Naive thymus-derived CD4-positive, alpha-beta T cell (primary cell): ENCODE measurements around the gene TP53BP2. TPM values are rescaled to one million over a fixed set of nuclear protein-coding genes. Genes with fewer than 3 reads are reported as not detected.
A peak's percentile ranks its signal among the peaks of the same experiment; 100 is the strongest.

Experiments used
- ATAC-seq: fragments of 150-1000 bp; cut with Tn5 transposase; 2 replicates; pipeline ENCODE4 v1.10.0; 2021; ENCODE audit warnings: mild to moderate bottlenecking, moderate library complexity
- CTCF ChIA-PET: fragments of 350-600 bp; sonication (Branson Sonifier 250); formaldehyde crosslinking; loops from one replicate; lab custom pipeline; 2021; ENCODE audit warnings: antibody characterized with exemption; lab: Charles Lee
- POLR2A ChIA-PET: fragments of 350-600 bp; sonication (Branson Sonifier 250); formaldehyde crosslinking; loops from one replicate; lab custom pipeline; 2021; ENCODE audit warnings: antibody characterized with exemption, inconsistent platforms; lab: Charles Lee
- DNase-seq, 9 donors: peaks; one replicate each; pipeline versions ENCODE4 v3.0.0 to v3.0.0-alpha.2; 2020 to 2022; ENCODE audit warnings: mixed read lengths in 1 of 9
- H3K27ac ChIP-seq: one replicate; pipeline ENCODE4 v1.7.0; 2013; ENCODE audit warnings: mild to moderate bottlenecking, low read depth, low read length, moderate library complexity
- H3K27me3 ChIP-seq, 2 donors: one replicate each; pipeline ENCODE4 v1.7.0; 2013; ENCODE audit warnings: low read length in 2 of 2, mild to moderate bottlenecking in 2 of 2, moderate library complexity in 2 of 2; ENCODE audit not compliant: control insufficient read depth in 2 of 2, insufficient read depth in 2 of 2
- H3K36me3 ChIP-seq, 3 experiments: 1 replicate in 2 of 3; 2 replicates in 1 of 3; pipeline ENCODE4 v1.7.0; 2013; ENCODE audit warnings: low read length in 3 of 3, mild to moderate bottlenecking in 3 of 3, moderate library complexity in 1 of 3; ENCODE audit not compliant: insufficient read depth in 3 of 3, control insufficient read depth in 2 of 3
- H3K4me1 ChIP-seq, 2 donors: one replicate each; pipeline ENCODE4 v1.7.0; 2013; ENCODE audit warnings: low read length in 2 of 2, mild to moderate bottlenecking in 2 of 2, moderate library complexity in 1 of 2; ENCODE audit not compliant: control insufficient read depth in 2 of 2, insufficient read depth in 2 of 2
- H3K4me3 ChIP-seq: 2 replicates; pipeline ENCODE4 v1.7.0; 2013; ENCODE audit warnings: mild to moderate bottlenecking, low read length
- H3K9me3 ChIP-seq, 3 experiments: 1 replicate in 2 of 3; 2 replicates in 1 of 3; pipeline ENCODE4 v1.7.0; 2013; ENCODE audit warnings: low read length in 3 of 3; ENCODE audit not compliant: control insufficient read depth in 2 of 3
- H3K27ac Mint-ChIP-seq, 9 donors: one replicate each; pipeline ENCODE4 v1.8.0; 2020 to 2022; ENCODE audit warnings: mixed read lengths in 9 of 9, mild to moderate bottlenecking in 8 of 9, moderate library complexity in 5 of 9, inconsistent platforms in 2 of 9
- H3K27me3 Mint-ChIP-seq, 5 donors: one replicate each; pipeline ENCODE4 v1.8.0; 2021 to 2022; ENCODE audit warnings: mixed read lengths in 5 of 5, mild to moderate bottlenecking in 1 of 5
- H3K36me3 Mint-ChIP-seq, 5 donors: one replicate each; pipeline ENCODE4 v1.8.0; 2020 to 2022; ENCODE audit warnings: mixed read lengths in 5 of 5, mild to moderate bottlenecking in 3 of 5, inconsistent platforms in 1 of 5
- H3K4me1 Mint-ChIP-seq, 7 donors: one replicate each; pipeline ENCODE4 v1.8.0; 2020 to 2022; ENCODE audit warnings: mixed read lengths in 7 of 7, mild to moderate bottlenecking in 3 of 7, inconsistent platforms in 1 of 7
- H3K4me3 Mint-ChIP-seq, 10 donors: one replicate each; pipeline ENCODE4 v1.8.0; 2020 to 2022; ENCODE audit warnings: mild to moderate bottlenecking in 10 of 10, mixed read lengths in 10 of 10, moderate library complexity in 6 of 10, inconsistent platforms in 2 of 10
- H3K9me3 Mint-ChIP-seq, 11 donors: one replicate each; pipeline ENCODE4 v1.8.0; 2020 to 2022; ENCODE audit warnings: mixed read lengths in 11 of 11, mild to moderate bottlenecking in 4 of 11, inconsistent platforms in 1 of 11, moderate library complexity in 1 of 11
- intact Hi-C, 2 donors: fragments of 100-400 bp; cut with micrococcal nuclease; formaldehyde crosslinking; loops; one replicate each; pipeline ENCODE4 v1.15.1; 2023
- polyA plus RNA-seq, 2 donors: library from polyadenylated mRNA; unstranded; fragments of 300-500 nt; fragmentation: Illumina TruSeq; gene quantifications; one replicate each; pipeline ENCODE4 v1.2.3, GENCODE V29; 2021
- total RNA-seq, 6 experiments: library from RNA in 5 of 6; stranded (reverse) in 5 of 6; gene quantifications; 1 replicate in 5 of 6; 2 replicates in 1 of 6; pipeline ENCODE4 v1.2.3 and lab custom pipeline; 2021 to 2026

Gene TP53BP2
- total and polyA plus RNA-seq, 7 experiments from 2014 or later, result 8.4 to 120 (median 44.2) TPM

GRCh38 chr1:223771814-223772770 is 73.7 kb downstream of the TP53BP2 start:
- ATAC-seq, result no peak

DNA sequence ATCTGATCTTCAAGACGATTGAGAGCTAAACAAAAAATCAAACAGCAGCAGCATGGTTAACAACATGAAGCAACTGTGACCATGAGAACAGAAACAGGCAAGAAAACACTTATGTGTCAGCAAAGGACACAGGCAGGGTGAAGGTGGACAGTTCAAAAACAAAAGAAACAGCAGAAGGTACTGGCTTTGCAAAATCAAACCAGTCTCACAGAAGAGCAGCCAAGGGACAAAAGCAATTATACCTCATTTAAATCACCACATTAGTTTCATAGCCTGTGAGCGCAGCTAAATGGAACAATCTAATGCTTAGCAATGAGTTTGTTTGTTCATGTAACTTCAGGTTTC is 74.3 kb downstream of the TP53BP2 start:
- intact Hi-C loops, result no loop called here
- H3K4me3 Mint-ChIP-seq, result no peak overlapping the region
- H3K4me1 ChIP-seq, result peaks cover 0 to 11% of the 10 kb centered on the region in 2 donors
- no peaks in the 10 kb centered on the region for H3K9me3 Mint-ChIP-seq
- ATAC-seq (no peak), DNase-seq (no peak)
- H3K27ac ChIP-seq, result no peak overlapping the region
- no peaks in the 10 kb centered on the region for H3K9me3 ChIP-seq
- POLR2A ChIA-PET, result interaction anchor here (0.7 kb wide), 1 partner anchor 88 kb away, joined by 3 read pairs; no protein-coding TSS in a partner anchor
- CTCF ChIA-PET, result interaction anchor here (1.0 kb wide), 1 partner anchor 22 kb away, joined by 3 read pairs; no protein-coding TSS in a partner anchor
- no peaks in the 10 kb centered on the region for H3K27me3 Mint-ChIP-seq
- H3K36me3 Mint-ChIP-seq, result peaks cover 11 to 50% (median 30%) of the 10 kb centered on the region in 5 donors
- H3K27ac Mint-ChIP-seq, result peak overlapping the region in 5 of 9 donors; percentile 2 to 40 (median 9)
- no peak overlapping the region for H3K4me3 ChIP-seq
- H3K4me1 Mint-ChIP-seq, result peaks cover 0 to 21% (median 4%) of the 10 kb centered on the region in 7 donors
- H3K36me3 ChIP-seq, result peaks cover 19 to 76% (median 42%) of the 10 kb centered on the region in 3 experiments
- H3K27me3 ChIP-seq, result no peaks in the 10 kb centered on the region

More at GRCh38 chr1:223771814-223772770, 73.7 kb downstream of the TP53BP2 start:
- Mint-ChIP-seq H3K4me3 (no peak overlapping the region), H3K4me1 (peaks cover 0 to 24% (median 4%) of the 10 kb centered on the region in 7 donors), H3K36me3 (peaks cover 11 to 49% (median 30%) of the 10 kb centered on the region in 5 donors), H3K9me3 (no peaks in the 10 kb centered on the region), H3K27me3 (no peaks in the 10 kb centered on the region), H3K27ac (peak overlapping the region in 6 of 9 donors; percentile 2 to 69 (median 42))
- no peaks in the 10 kb centered on the region for H3K9me3 ChIP-seq
- POLR2A ChIA-PET, result no interaction called here
- CTCF ChIA-PET, result interaction anchor here (0.6 to 1.0 kb wide), 2 partner anchors 23 to 51 kb away, joined by 3 read pairs; no protein-coding TSS in a partner anchor
- intact Hi-C loops, result no loop called here
- no peak for DNase-seq
- H3K36me3 ChIP-seq, result peaks cover 19 to 78% (median 42%) of the 10 kb centered on the region in 3 experiments
- H3K27ac ChIP-seq, result peak overlapping the region; percentile 17
- peaks cover 0 to 11% of the 10 kb centered on the region in 2 donors for H3K4me1 ChIP-seq
- H3K4me3 ChIP-seq, result no peak overlapping the region
- H3K27me3 ChIP-seq, result no peaks in the 10 kb centered on the region

GRCh38 chr1:223770621-223771315 is 75.0 kb downstream of the TP53BP2 start:
- Histone ChIP-seq H3K36me3 (peaks cover 19 to 76% (median 41%) of the 10 kb centered on the region in 3 experiments), H3K4me3 (no peak overlapping the region), H3K27ac (no peak overlapping the region), H3K9me3 (no peaks in the 10 kb centered on the region), H3K4me1 (peaks cover 0 to 4% of the 10 kb centered on the region in 2 donors), H3K27me3 (no peaks in the 10 kb centered on the region)
- intact Hi-C loops, result no loop called here
- ChIA-PET CTCF (no interaction called here), POLR2A (interaction anchor here (0.7 kb wide), 1 partner anchor 88 kb away, joined by 3 read pairs; no protein-coding TSS in a partner anchor)
- ATAC-seq (no peak), DNase-seq (no peak)
- Mint-ChIP-seq H3K27me3 (no peaks in the 10 kb centered on the region), H3K4me1 (peaks cover 0 to 15% (median 0%) of the 10 kb centered on the region in 7 donors), H3K36me3 (peaks cover 11 to 50% (median 32%) of the 10 kb centered on the region in 5 donors), H3K9me3 (no peaks in the 10 kb centered on the region), H3K4me3 (no peak overlapping the region), H3K27ac (peak overlapping the region in 3 of 9 donors; percentile 9 to 40 (median 17))

DNA sequence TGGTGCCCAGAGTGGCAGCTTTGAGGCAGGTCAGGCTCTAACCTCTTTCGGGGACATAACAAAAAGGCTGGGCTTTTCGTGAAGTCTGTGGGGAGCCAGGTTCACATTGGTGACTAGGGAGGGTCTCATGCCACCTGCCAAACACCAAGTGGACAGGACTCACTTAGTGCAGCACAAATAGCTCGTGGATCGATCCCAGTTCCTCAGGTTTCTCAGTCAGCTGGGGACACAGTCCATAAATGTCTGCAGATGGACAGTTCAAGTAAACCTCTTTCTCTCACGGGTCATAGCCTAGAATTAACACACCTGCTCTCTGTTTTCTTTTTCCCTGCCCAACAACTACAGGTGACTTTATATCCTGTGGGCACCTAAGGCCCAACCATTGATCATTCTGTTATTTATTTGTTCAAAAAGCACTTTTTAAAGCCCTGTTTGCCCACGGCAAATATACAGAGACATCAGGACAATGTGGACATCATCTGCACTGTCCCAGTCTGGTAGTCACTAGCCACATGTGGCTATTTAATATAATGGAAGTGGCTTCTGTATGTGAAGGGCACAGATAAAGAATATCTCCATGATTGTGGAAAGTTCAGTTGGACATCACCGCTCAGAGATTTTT is 79.9 kb downstream of the TP53BP2 start:
- Mint-ChIP-seq H3K9me3 (no peaks in the 10 kb centered on the region), H3K27ac (no peak overlapping the region), H3K36me3 (peaks cover 9 to 59% (median 35%) of the 10 kb centered on the region in 5 donors), H3K27me3 (no peaks in the 10 kb centered on the region), H3K4me3 (no peak overlapping the region), H3K4me1 (no peaks in the 10 kb centered on the region)
- Histone ChIP-seq H3K27me3 (no peaks in the 10 kb centered on the region), H3K36me3 (peaks cover 18 to 74% (median 45%) of the 10 kb centered on the region in 3 experiments), H3K27ac (no peak overlapping the region), H3K9me3 (no peaks in the 10 kb centered on the region), H3K4me1 (no peaks in the 10 kb centered on the region), H3K4me3 (no peak overlapping the region)
- DNase-seq (no peak), ATAC-seq (no peak)
- ChIA-PET CTCF (no interaction called here), POLR2A (no interaction called here)
- intact Hi-C loops, result no loop called here

- Histone ChIP-seq H3K4me3 (no peak overlapping the region), H3K4me1 (no peaks in the 10 kb centered on the region), H3K36me3 (peaks cover 17 to 74% (median 44%) of the 10 kb centered on the region in 3 experiments), H3K27me3 (no peaks in the 10 kb centered on the region), H3K27ac (no peak overlapping the region), H3K9me3 (no peaks in the 10 kb centered on the region)
- CTCF ChIA-PET, result no interaction called here
- peak overlapping the region in 1 of 9 donors; percentile 5 for H3K27ac Mint-ChIP-seq
- H3K27me3 Mint-ChIP-seq, result no peaks in the 10 kb centered on the region
- peaks cover 8 to 63% (median 35%) of the 10 kb centered on the region in 5 donors for H3K36me3 Mint-ChIP-seq
- no peaks in the 10 kb centered on the region for H3K4me1 Mint-ChIP-seq
- no peak for DNase-seq
- H3K9me3 Mint-ChIP-seq, result no peaks in the 10 kb centered on the region
- POLR2A ChIA-PET, result no interaction called here
- H3K4me3 Mint-ChIP-seq, result no peak overlapping the region
- intact Hi-C loops, result no loop called here
- no peak for ATAC-seq
Measured at GRCh38 chr1:223765036-223765718, 80.6 kb downstream of the TP53BP2 start.

GRCh38 chr1:223763881-223764280 is 81.9 kb downstream of the TP53BP2 start:
- no peaks in the 10 kb centered on the region for H3K4me1 ChIP-seq
- Mint-ChIP-seq H3K9me3 (no peaks in the 10 kb centered on the region), H3K4me3 (no peak overlapping the region), H3K36me3 (peaks cover 5 to 67% (median 32%) of the 10 kb centered on the region in 5 donors), H3K4me1 (no peaks in the 10 kb centered on the region), H3K27me3 (no peaks in the 10 kb centered on the region), H3K27ac (no peak overlapping the region)
- no peaks in the 10 kb centered on the region for H3K9me3 ChIP-seq
- intact Hi-C loops, result no loop called here
- no peaks in the 10 kb centered on the region for H3K27me3 ChIP-seq
- no peak for DNase-seq
- no peak overlapping the region for H3K4me3 ChIP-seq
- CTCF ChIA-PET, result interaction anchor here (1.3 kb wide), 1 partner anchor 15 kb away, joined by 4 read pairs; no protein-coding TSS in a partner anchor
- H3K27ac ChIP-seq, result no peak overlapping the region
- H3K36me3 ChIP-seq, result peaks cover 16 to 72% (median 40%) of the 10 kb centered on the region in 3 experiments
- ATAC-seq, result no peak
- POLR2A ChIA-PET, result no interaction called here
